Type B pancreatic cell (in vitro differentiated cells): Measurements from ENCODE around the gene FLOT1. TPM values are rescaled to one million over a fixed set of nuclear protein-coding genes. Genes with fewer than 3 reads are reported as not detected.
"Not testable (repeated sequence)": the region's sequence is repeated elsewhere in the genome, so short reads cannot be mapped to it uniquely, and the experiment has no call there.

ENCODE experiments used
- DNase-seq: peaks from one replicate; pipeline ENCODE4 v3.0.0; 2021; ENCODE audit warnings: mixed read lengths; ENCODE audit not compliant: unreplicated experiment; ENCODE audit errors: extremely low spot score
- H3K27ac Mint-ChIP-seq: 2 replicates; pipeline ENCODE4 v1.8.0; 2021; ENCODE audit warnings: mild to moderate bottlenecking, mixed read lengths
- H3K27me3 Mint-ChIP-seq: 2 replicates; pipeline ENCODE4 v1.8.0; 2021; ENCODE audit warnings: mixed read lengths
- H3K36me3 Mint-ChIP-seq: 2 replicates; pipeline ENCODE4 v1.8.0; 2021; ENCODE audit warnings: mixed read lengths
- H3K4me1 Mint-ChIP-seq: one replicate; pipeline ENCODE4 v1.8.0; 2021; ENCODE audit warnings: mixed read lengths; ENCODE audit not compliant: unreplicated experiment
- H3K4me3 Mint-ChIP-seq: 2 replicates; pipeline ENCODE4 v1.8.0; 2021; ENCODE audit warnings: mild to moderate bottlenecking, mixed read lengths
- H3K9me3 Mint-ChIP-seq: 2 replicates; pipeline ENCODE4 v1.8.0; 2021; ENCODE audit warnings: mixed read lengths
- CTCF ChIP-seq: fragments of 200-600 bp; sonication (generic); conservative IDR thresholded peaks from 2 replicates; pipeline ENCODE4 v1.5.0; 2021; ENCODE audit warnings: antibody characterized with exemption, mild to moderate bottlenecking
- total RNA-seq: library from RNA; stranded (reverse); gene quantifications from 2 replicates; pipeline ENCODE4 v1.2.1, GENCODE V29; 2021; ENCODE audit warnings: low replicate concordance

FLOT1 gene
- total RNA-seq, 1 donor from 2014 or later = 94.8 TPM

- Mint-ChIP-seq H3K9me3 (peaks cover 4% of the 10 kb centered on the region), H3K4me1 (peaks cover 54% of the 10 kb centered on the region), H3K27ac (peak overlapping the region; percentile 65), H3K36me3 (no peaks in the 10 kb centered on the region), H3K4me3 (no peak overlapping the region), H3K27me3 (no peaks in the 10 kb centered on the region)
- no peak for DNase-seq
- TF ChIP-seq CTCF = no peak
Measured at GRCh38 chr6:30767158-30767943, 24.9 kb upstream of the FLOT1 start.

- no peak for TF ChIP-seq CTCF
- no peak overlapping the region for H3K27ac Mint-ChIP-seq
- peaks cover 53% of the 10 kb centered on the region for H3K4me1 Mint-ChIP-seq
- H3K9me3 Mint-ChIP-seq = peaks cover 4% of the 10 kb centered on the region
- no peaks in the 10 kb centered on the region for H3K27me3 Mint-ChIP-seq
- H3K36me3 Mint-ChIP-seq = no peaks in the 10 kb centered on the region
- DNase-seq = no peak
- H3K4me3 Mint-ChIP-seq = no peak overlapping the region
Measured at GRCh38 chr6:30766461-30767157, 24.1 kb upstream of the FLOT1 start.

- not testable (repeated sequence) for H3K4me3 Mint-ChIP-seq, H3K9me3 Mint-ChIP-seq, DNase-seq, H3K27ac Mint-ChIP-seq, H3K36me3 Mint-ChIP-seq, H3K27me3 Mint-ChIP-seq
- H3K4me1 Mint-ChIP-seq = peaks cover 56% of the 10 kb centered on the region
Measured at GRCh38 chr6:30765495-30765894, 23.0 kb upstream of the FLOT1 start.

- H3K36me3 Mint-ChIP-seq, DNase-seq, H3K27me3 Mint-ChIP-seq, H3K9me3 Mint-ChIP-seq: not testable (repeated sequence)
- Mint-ChIP-seq H3K27ac (peak overlapping the region; percentile 77), H3K4me3 (peak overlapping the region; percentile 57), H3K4me1 (peaks cover 51% of the 10 kb centered on the region)
Measured at GRCh38 chr6:30764490-30765043, 22.1 kb upstream of the FLOT1 start.

GRCh38 chr6:30763618-30764489, 21.4 kb upstream of the FLOT1 start:
- Mint-ChIP-seq H3K4me3 (peak overlapping the region; percentile 57), H3K36me3 (no peaks in the 10 kb centered on the region), H3K4me1 (peaks cover 50% of the 10 kb centered on the region), H3K27ac (peak overlapping the region; percentile 77), H3K27me3 (no peaks in the 10 kb centered on the region), H3K9me3 (peaks cover 4% of the 10 kb centered on the region)
- peak; percentile 16 for TF ChIP-seq CTCF
- DNase-seq = no peak

GRCh38 chr6:30763155-30763617, 20.7 kb upstream of the FLOT1 start:
- peaks cover 4% of the 10 kb centered on the region for H3K9me3 Mint-ChIP-seq
- no peak for TF ChIP-seq CTCF
- peak overlapping the region; percentile 57 for H3K4me3 Mint-ChIP-seq
- DNase-seq = no peak
- peaks cover 50% of the 10 kb centered on the region for H3K4me1 Mint-ChIP-seq
- H3K36me3 Mint-ChIP-seq = no peaks in the 10 kb centered on the region
- H3K27ac Mint-ChIP-seq = peak overlapping the region; percentile 77
- no peaks in the 10 kb centered on the region for H3K27me3 Mint-ChIP-seq
